ENCODE results near the gene BTNL9. TPM values are rescaled to one million over a fixed set of nuclear protein-coding genes. Genes with fewer than 3 reads are reported as not detected.

The BTNL9 gene
- total RNA-seq, 2 donors from 2014 or later = 5.3 to 23.5 TPM

GRCh38 chr5:181060924-181061323, 20.9 kb downstream of the BTNL9 start:
- no peak for DNase-seq (ENCODE audit: low spot score)

GRCh38 chr5:181061645-181062044, 21.6 kb downstream of the BTNL9 start:
- TF ChIP-seq CTCF (IDR thresholded peaks at IDR 0.05) = no peak
- Histone ChIP-seq H3K4me3 (no peak overlapping the region), H3K9me3 (no peaks in the 10 kb centered on the region), H3K4me1 (peaks cover 0 to 3% of the 10 kb centered on the region in 2 donors), H3K36me3 (no peaks in the 10 kb centered on the region), H3K27me3 (peaks cover 0 to 7% of the 10 kb centered on the region in 2 donors), H3K27ac (no peak overlapping the region)
- DNase-seq (ENCODE audit: low spot score) = peak; percentile 23

More at GRCh38 chr5:181060924-181061323, 20.9 kb downstream of the BTNL9 start:
- Histone ChIP-seq H3K27me3 (peaks cover 0 to 7% of the 10 kb centered on the region in 2 donors), H3K4me1 (peaks cover 0 to 3% of the 10 kb centered on the region in 2 donors), H3K27ac (no peak overlapping the region), H3K4me3 (no peak overlapping the region), H3K9me3 (no peaks in the 10 kb centered on the region), H3K36me3 (no peaks in the 10 kb centered on the region)
- no peak for TF ChIP-seq CTCF (IDR thresholded peaks at IDR 0.05)

GRCh38 chr5:181062631-181063030, 22.6 kb downstream of the BTNL9 start:
- Histone ChIP-seq H3K27ac (no peak overlapping the region), H3K4me3 (no peak overlapping the region), H3K27me3 (peaks cover 0 to 7% of the 10 kb centered on the region in 2 donors), H3K36me3 (no peaks in the 10 kb centered on the region), H3K4me1 (peaks cover 0 to 3% of the 10 kb centered on the region in 2 donors), H3K9me3 (no peaks in the 10 kb centered on the region)
- no peak for TF ChIP-seq CTCF (IDR thresholded peaks at IDR 0.05)
- DNase-seq (ENCODE audit: low spot score) = no peak

- TF ChIP-seq CTCF (IDR thresholded peaks at IDR 0.05) = no peak
- no peaks in the 10 kb centered on the region for H3K9me3 ChIP-seq
- no peak for DNase-seq (ENCODE audit: low spot score)
- peaks cover 0 to 7% of the 10 kb centered on the region in 2 donors for H3K27me3 ChIP-seq
- H3K36me3 ChIP-seq = no peaks in the 10 kb centered on the region
- peaks cover 0 to 3% of the 10 kb centered on the region in 2 donors for H3K4me1 ChIP-seq
- H3K27ac ChIP-seq = no peak overlapping the region
- no peak overlapping the region for H3K4me3 ChIP-seq
Observed at GRCh38 chr5:181063514-181063913, 23.4 kb downstream of the BTNL9 start.

GRCh38 chr5:181064987-181065386, 24.9 kb downstream of the BTNL9 start:
- no peak for DNase-seq (ENCODE audit: low spot score)

More at GRCh38 chr5:181064987-181065386, 24.9 kb downstream of the BTNL9 start:
- Histone ChIP-seq H3K4me1 (no peaks in the 10 kb centered on the region), H3K36me3 (no peaks in the 10 kb centered on the region), H3K9me3 (peaks cover 0 to 6% of the 10 kb centered on the region in 2 donors), H3K27me3 (no peaks in the 10 kb centered on the region), H3K4me3 (no peak overlapping the region), H3K27ac (no peak overlapping the region)
- no peak for TF ChIP-seq CTCF (IDR thresholded peaks at IDR 0.05)
